Liver (tissue), 9 donors: ENCODE measurements around the gene CGB7. TPM values are rescaled to one million over a fixed set of nuclear protein-coding genes. Genes with fewer than 3 reads are reported as not detected.

Experiments used
- DNase-seq: peaks from one replicate; pipeline ENCODE4 v3.0.0-alpha.2; 2017; ENCODE audit warnings: low spot score
- H3K27ac ChIP-seq, 2 donors: one replicate each; pipeline ENCODE4 v1.7.0; 2013; ENCODE audit warnings: inconsistent platforms in 2 of 2, low read length in 2 of 2, control low read depth in 1 of 2, low read depth in 1 of 2, mild to moderate bottlenecking in 1 of 2
- H3K27me3 ChIP-seq, 4 donors: one replicate each; pipeline versions ENCODE4 v1.6.1 to v1.7.0; 2013; ENCODE audit warnings: low read length in 3 of 4, inconsistent platforms in 1 of 4, mild to moderate bottlenecking in 1 of 4, moderate library complexity in 1 of 4; ENCODE audit not compliant: control insufficient read depth in 4 of 4, insufficient read depth in 4 of 4
- H3K36me3 ChIP-seq, 4 donors: one replicate each; pipeline versions ENCODE4 v1.6.1 to v1.7.0; 2013; ENCODE audit warnings: low read length in 3 of 4, mild to moderate bottlenecking in 3 of 4, low read depth in 1 of 4, moderate library complexity in 1 of 4; ENCODE audit not compliant: control insufficient read depth in 4 of 4, insufficient read depth in 3 of 4
- H3K4me1 ChIP-seq, 4 donors: one replicate each; pipeline versions ENCODE4 v1.6.1 to v1.7.0; 2013; ENCODE audit warnings: low read length in 3 of 4, mild to moderate bottlenecking in 3 of 4, moderate library complexity in 1 of 4; ENCODE audit not compliant: control insufficient read depth in 4 of 4, insufficient read depth in 4 of 4
- H3K4me3 ChIP-seq, 3 donors: one replicate each; pipeline versions ENCODE4 v1.6.1 to v1.7.0; 2013; ENCODE audit warnings: low read length in 3 of 3, control low read depth in 1 of 3, low read depth in 1 of 3, mild to moderate bottlenecking in 1 of 3
- H3K9ac ChIP-seq, 2 donors: one replicate each; pipeline ENCODE4 v1.7.0; 2013; ENCODE audit warnings: low read length in 2 of 2, mild to moderate bottlenecking in 2 of 2, moderate library complexity in 2 of 2, control low read depth in 1 of 2, low read depth in 1 of 2
- H3K9me3 ChIP-seq, 4 donors: one replicate each; pipeline versions ENCODE4 v1.6.1 to v1.7.0; 2013; ENCODE audit warnings: low read length in 3 of 4; ENCODE audit not compliant: control insufficient read depth in 4 of 4
- EGR1 ChIP-seq, 2 donors: IDR thresholded peaks; 2 replicates each; pipeline ENCODE4 v1.6.1; 2016 to 2018; ENCODE audit warnings: antibody characterized with exemption in 2 of 2, low read depth in 2 of 2
- FOXA1 ChIP-seq: IDR thresholded peaks from 2 replicates; pipeline ENCODE4 v1.6.1; 2016; ENCODE audit warnings: antibody characterized with exemption
- FOXA2 ChIP-seq: IDR thresholded peaks from 2 replicates; pipeline ENCODE4 v1.6.1; 2016; ENCODE audit warnings: antibody characterized with exemption
- GABPA ChIP-seq, 2 donors: IDR thresholded peaks in 1 of 2; conservative IDR thresholded peaks in 1 of 2; 2 replicates each; pipeline ENCODE4 v1.6.1; 2016; ENCODE audit warnings: antibody characterized with exemption in 2 of 2, mild to moderate bottlenecking in 1 of 2, moderate library complexity in 1 of 2
- HNF4A ChIP-seq, 2 donors: conservative IDR thresholded peaks; 2 replicates each; pipeline ENCODE4 v1.6.1; 2016; ENCODE audit warnings: antibody characterized with exemption in 2 of 2, mild to moderate bottlenecking in 2 of 2
- HNF4G ChIP-seq: IDR thresholded peaks from 2 replicates; pipeline ENCODE4 v1.6.1; 2016; ENCODE audit warnings: antibody characterized with exemption
- JUND ChIP-seq, 2 donors: IDR thresholded peaks; 2 replicates each; pipeline ENCODE4 v1.6.1; 2016; ENCODE audit warnings: antibody characterized with exemption in 2 of 2
- NR2F2 ChIP-seq: IDR thresholded peaks from 2 replicates; pipeline ENCODE4 v1.6.1; 2016; ENCODE audit warnings: antibody characterized with exemption
- RAD21 ChIP-seq, 2 donors: IDR thresholded peaks; 2 replicates each; pipeline ENCODE4 v1.6.1; 2016; ENCODE audit warnings: antibody characterized with exemption in 2 of 2, mild to moderate bottlenecking in 2 of 2
- RXRA ChIP-seq, 2 donors: IDR thresholded peaks; 2 replicates each; pipeline ENCODE4 v1.6.1; 2017 to 2018; ENCODE audit warnings: antibody characterized with exemption in 2 of 2, mild to moderate bottlenecking in 1 of 2
- SP1 ChIP-seq: IDR thresholded peaks from 2 replicates; pipeline ENCODE4 v1.6.1; 2018; ENCODE audit warnings: antibody characterized with exemption, mild to moderate bottlenecking
- WGBS: extraction: QIAGEN DNeasy Blood & Tissue Kit; methylation state at CpG from one replicate; pipeline ENCODE4 v1.1.7; 2013; 5-methylcytosine and 5-hydroxymethylcytosine counted together
- polyA plus RNA-seq, 2 donors: library from polyadenylated mRNA; stranded (reverse) in 1 of 2; unstranded in 1 of 2; fragments of 200-250 nt in 1 of 2; fragments of >200 nt in 1 of 2; fragmentation: Nextera tagmentation in 1 of 2; extraction: Ambion mirVana in 1 of 2; gene quantifications; one replicate each; pipeline versions ENCODE4 v1.2.1 to v1.2.3, GENCODE V29; 2013 to 2015
- total RNA-seq, 2 donors: library from RNA; depleted of rRNA; stranded (reverse); fragments of >200 nt; gene quantifications; one replicate each; pipeline ENCODE4 v1.2.3, GENCODE V29; 2014
- TF ChIP-seq, protein P1 (sequence below): IDR thresholded peaks from 2 replicates; pipeline ENCODE4 v1.6.1; 2016; ENCODE audit warnings: antibody characterized with exemption, mild to moderate bottlenecking
- TF ChIP-seq, protein P2 (sequence below): IDR thresholded peaks from 2 replicates; pipeline ENCODE4 v1.6.1; 2016; ENCODE audit warnings: antibody characterized with exemption
- TF ChIP-seq, protein P3 (sequence below): fragments of 150-350 bp; IDR thresholded peaks from 2 replicates; pipeline ENCODE4 v1.5.1; 2017; ENCODE audit warnings: improper control_type of control experiment, low read depth, low read length; ENCODE audit not compliant: missing input control
- donor health status: healthy.
- donor health status: healthy.
- donor health status: healthy.
- donor health status: healthy.
- donor health status: healthy.

The CGB7 gene
- total and polyA plus RNA-seq, 4 donors, result not detected

DNA sequence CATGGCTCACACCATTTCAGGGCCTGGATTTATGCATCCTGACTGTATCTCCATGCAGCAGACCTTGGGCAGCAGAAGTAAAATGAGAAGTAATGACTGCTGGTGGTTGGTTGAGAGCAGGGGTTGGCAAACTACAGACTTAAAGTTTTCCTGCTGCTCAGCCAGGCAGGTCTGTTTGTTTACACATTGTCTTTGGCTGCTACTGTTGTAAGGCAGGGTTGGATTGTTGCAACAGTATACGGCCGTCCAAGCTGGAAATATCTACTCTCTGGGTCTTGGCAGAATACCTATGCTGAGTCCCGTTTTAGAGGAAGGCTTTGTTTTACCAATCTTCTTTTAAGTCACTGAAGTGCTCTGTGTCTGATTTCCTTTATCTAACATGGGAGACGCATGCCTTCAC lies 41.2 kb upstream of the CGB7 start:
- Histone ChIP-seq H3K27me3 (no peaks in the 10 kb centered on the region), H3K27ac (peak overlapping the region; percentile 16 to 23), H3K9me3 (no peaks in the 10 kb centered on the region), H3K4me3 (no peak overlapping the region), H3K4me1 (peaks cover 2 to 25% (median 19%) of the 10 kb centered on the region in 4 donors), H3K36me3 (peaks cover 15 to 60% (median 36%) of the 10 kb centered on the region in 4 donors), H3K9ac (no peak overlapping the region)
- TF ChIP-seq RXRA (IDR thresholded peaks at IDR 0.05), result peak; percentile 45 to 57
- TF ChIP-seq GABPA (IDR thresholded peaks at IDR 0.05 in 1 of 2, conservative IDR thresholded peaks at IDR 0.05 in 1 of 2), result no peak
- no peak for TF ChIP-seq HNF4G
- TF ChIP-seq EGR1 (IDR thresholded peaks at IDR 0.05; ENCODE audit: low read depth in 2 of 2), result no peak
- peak; percentile 26 to 51 for TF ChIP-seq RAD21 (IDR thresholded peaks at IDR 0.05)
- TF ChIP-seq SP1, result peak; percentile 74
- peak; percentile 80 for TF ChIP-seq FOXA2
- TF ChIP-seq NR2F2, result peak; percentile 27
- peak; percentile 43 to 52 for TF ChIP-seq JUND (IDR thresholded peaks at IDR 0.05)
- peak; percentile 42 to 56 for TF ChIP-seq HNF4A (conservative IDR thresholded peaks at IDR 0.05)
- TF ChIP-seq, protein P1, sequence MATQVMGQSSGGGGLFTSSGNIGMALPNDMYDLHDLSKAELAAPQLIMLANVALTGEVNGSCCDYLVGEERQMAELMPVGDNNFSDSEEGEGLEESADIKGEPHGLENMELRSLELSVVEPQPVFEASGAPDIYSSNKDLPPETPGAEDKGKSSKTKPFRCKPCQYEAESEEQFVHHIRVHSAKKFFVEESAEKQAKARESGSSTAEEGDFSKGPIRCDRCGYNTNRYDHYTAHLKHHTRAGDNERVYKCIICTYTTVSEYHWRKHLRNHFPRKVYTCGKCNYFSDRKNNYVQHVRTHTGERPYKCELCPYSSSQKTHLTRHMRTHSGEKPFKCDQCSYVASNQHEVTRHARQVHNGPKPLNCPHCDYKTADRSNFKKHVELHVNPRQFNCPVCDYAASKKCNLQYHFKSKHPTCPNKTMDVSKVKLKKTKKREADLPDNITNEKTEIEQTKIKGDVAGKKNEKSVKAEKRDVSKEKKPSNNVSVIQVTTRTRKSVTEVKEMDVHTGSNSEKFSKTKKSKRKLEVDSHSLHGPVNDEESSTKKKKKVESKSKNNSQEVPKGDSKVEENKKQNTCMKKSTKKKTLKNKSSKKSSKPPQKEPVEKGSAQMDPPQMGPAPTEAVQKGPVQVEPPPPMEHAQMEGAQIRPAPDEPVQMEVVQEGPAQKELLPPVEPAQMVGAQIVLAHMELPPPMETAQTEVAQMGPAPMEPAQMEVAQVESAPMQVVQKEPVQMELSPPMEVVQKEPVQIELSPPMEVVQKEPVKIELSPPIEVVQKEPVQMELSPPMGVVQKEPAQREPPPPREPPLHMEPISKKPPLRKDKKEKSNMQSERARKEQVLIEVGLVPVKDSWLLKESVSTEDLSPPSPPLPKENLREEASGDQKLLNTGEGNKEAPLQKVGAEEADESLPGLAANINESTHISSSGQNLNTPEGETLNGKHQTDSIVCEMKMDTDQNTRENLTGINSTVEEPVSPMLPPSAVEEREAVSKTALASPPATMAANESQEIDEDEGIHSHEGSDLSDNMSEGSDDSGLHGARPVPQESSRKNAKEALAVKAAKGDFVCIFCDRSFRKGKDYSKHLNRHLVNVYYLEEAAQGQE, result no peak
- peak; percentile 58 for TF ChIP-seq FOXA1
- 45% methylated on average over 4 of the region's 4 CpGs for WGBS
- DNase-seq, result no peak

DNA sequence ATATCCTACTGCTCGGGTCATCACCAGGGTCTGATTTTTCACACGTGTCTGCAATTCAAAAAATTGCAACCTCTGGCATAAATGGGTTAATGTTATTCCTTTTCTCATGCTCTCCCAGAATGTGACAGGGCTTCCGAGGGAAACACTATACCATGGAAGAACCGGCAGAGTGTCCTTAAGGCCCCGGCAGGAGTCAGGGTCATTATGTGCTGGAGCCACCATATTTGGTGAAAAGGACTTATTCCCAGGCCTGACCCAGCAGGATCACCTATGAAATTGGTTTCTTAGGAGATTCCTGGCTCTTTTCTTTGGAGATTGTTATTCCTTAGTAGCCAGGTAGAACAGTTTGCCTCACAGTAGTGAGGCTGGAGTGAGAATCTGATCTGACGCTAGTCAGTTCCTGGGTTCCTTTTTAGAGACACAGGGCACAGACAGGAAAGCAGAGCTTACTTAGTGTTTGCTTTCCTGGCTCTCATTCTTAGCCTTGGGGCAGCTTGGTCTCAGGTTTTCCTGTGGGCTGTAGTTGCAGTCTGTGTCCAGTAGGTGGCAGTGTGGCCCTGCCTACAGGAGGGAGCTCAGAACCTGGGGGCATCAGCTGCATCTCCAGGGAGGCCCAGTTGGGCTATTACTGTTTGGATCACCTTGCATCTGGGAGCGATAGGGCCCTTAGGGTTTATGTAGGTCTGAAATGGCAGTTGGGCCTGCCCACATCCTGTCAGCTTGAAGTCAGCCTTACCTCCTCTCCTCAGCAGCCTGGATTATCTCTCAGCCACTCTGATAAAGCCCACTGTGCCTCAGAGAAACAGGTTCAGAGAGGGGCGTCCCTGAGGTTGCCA lies 40.1 kb upstream of the CGB7 start:
- Histone ChIP-seq H3K4me3 (no peak overlapping the region), H3K9ac (no peak overlapping the region), H3K27ac (no peak overlapping the region), H3K9me3 (no peaks in the 10 kb centered on the region), H3K36me3 (peaks cover 16 to 59% (median 35%) of the 10 kb centered on the region in 4 donors), H3K4me1 (peaks cover 2 to 25% (median 19%) of the 10 kb centered on the region in 4 donors), H3K27me3 (no peaks in the 10 kb centered on the region)
- peak; percentile 93 to 95 for TF ChIP-seq RAD21 (IDR thresholded peaks at IDR 0.05)
- TF ChIP-seq, protein P2, sequence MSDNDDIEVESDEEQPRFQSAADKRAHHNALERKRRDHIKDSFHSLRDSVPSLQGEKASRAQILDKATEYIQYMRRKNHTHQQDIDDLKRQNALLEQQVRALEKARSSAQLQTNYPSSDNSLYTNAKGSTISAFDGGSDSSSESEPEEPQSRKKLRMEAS, result no peak
- TF ChIP-seq, protein P3, sequence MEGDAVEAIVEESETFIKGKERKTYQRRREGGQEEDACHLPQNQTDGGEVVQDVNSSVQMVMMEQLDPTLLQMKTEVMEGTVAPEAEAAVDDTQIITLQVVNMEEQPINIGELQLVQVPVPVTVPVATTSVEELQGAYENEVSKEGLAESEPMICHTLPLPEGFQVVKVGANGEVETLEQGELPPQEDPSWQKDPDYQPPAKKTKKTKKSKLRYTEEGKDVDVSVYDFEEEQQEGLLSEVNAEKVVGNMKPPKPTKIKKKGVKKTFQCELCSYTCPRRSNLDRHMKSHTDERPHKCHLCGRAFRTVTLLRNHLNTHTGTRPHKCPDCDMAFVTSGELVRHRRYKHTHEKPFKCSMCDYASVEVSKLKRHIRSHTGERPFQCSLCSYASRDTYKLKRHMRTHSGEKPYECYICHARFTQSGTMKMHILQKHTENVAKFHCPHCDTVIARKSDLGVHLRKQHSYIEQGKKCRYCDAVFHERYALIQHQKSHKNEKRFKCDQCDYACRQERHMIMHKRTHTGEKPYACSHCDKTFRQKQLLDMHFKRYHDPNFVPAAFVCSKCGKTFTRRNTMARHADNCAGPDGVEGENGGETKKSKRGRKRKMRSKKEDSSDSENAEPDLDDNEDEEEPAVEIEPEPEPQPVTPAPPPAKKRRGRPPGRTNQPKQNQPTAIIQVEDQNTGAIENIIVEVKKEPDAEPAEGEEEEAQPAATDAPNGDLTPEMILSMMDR, result peak; percentile 99
- TF ChIP-seq RXRA (IDR thresholded peaks at IDR 0.05), result peak in 1 of 2 donors; percentile 11
- 46% methylated on average over 8 of the region's 8 CpGs for WGBS
- DNase-seq, result peak; percentile 79
